HepG2 (cell line): Measurements from ENCODE around the gene WDR76. TPM values are rescaled to one million over a fixed set of nuclear protein-coding genes. Genes with fewer than 3 reads are reported as not detected.
A peak's percentile ranks its signal among the peaks of the same experiment; 100 is the strongest.

ENCODE experiments used
- ATAC-seq: fragments of 200-7000 bp; cut with Tn5 transposase; 3 replicates; pipeline ENCODE4 v1.9.1; 2020; ENCODE audit warnings: mild to moderate bottlenecking, moderate library complexity
- BruUV-seq: library from RNA; stranded (reverse); fragments of 400-500 nt; replicated peaks from 2 replicates; lab custom pipeline; 2021; lab: Mats Ljungman, UMichigan
- CTCF ChIA-PET: fragments of 300-600 bp; formaldehyde crosslinking; extraction: SDS; loops from one replicate; lab custom pipeline; 2021; ENCODE audit warnings: low total read pairs, inconsistent platforms, low intra/inter-chr PET ratio; lab: Yijun Ruan, JAX
- POLR2A ChIA-PET: fragments of 350-600 bp; sonication (Branson Sonifier 250); formaldehyde crosslinking; loops from one replicate; lab custom pipeline; 2020; ENCODE audit warnings: antibody characterized with exemption, inconsistent platforms; lab: Yijun Ruan, JAX
- DNase-seq: peaks from one replicate; pipeline ENCODE4 v3.0.0-alpha.2; 2015; ENCODE audit warnings: low spot score
- FAIRE-seq: peaks from 3 replicates; lab custom pipeline; 2011; peaks lifted over from hg19 to GRCh38; lab: Jason Lieb, UNC
- H2AFZ ChIP-seq: one replicate; pipeline ENCODE4 v1.6.1; 2011; ENCODE audit warnings: low read length, inconsistent platforms
- H3K27ac ChIP-seq: fragments of 300-600 bp; 3 replicates; pipeline ENCODE4 v1.8.0; 2011; ENCODE audit warnings: mixed run types, mild to moderate bottlenecking, mixed read lengths, low read length, inconsistent platforms; ENCODE audit not compliant: insufficient read depth; ENCODE audit errors: extremely low read length
- H3K27me3 ChIP-seq, 2 experiments: fragments of 200-600 bp in 1 of 2; 2 replicates in 1 of 2; 3 replicates in 1 of 2; pipeline versions ENCODE4 v1.6.0 to v1.8.0; 2011; ENCODE audit warnings: low read length in 2 of 2, mild to moderate bottlenecking in 2 of 2, moderate library complexity in 2 of 2, inconsistent platforms in 1 of 2; ENCODE audit not compliant: insufficient read depth in 2 of 2, control insufficient read depth in 1 of 2
- H3K36me3 ChIP-seq, 2 experiments: fragments of 200-600 bp in 1 of 2; replicated peaks in 1 of 2; 2 replicates in 1 of 2; 3 replicates in 1 of 2; pipeline versions ENCODE4 v1.5.1 to v1.8.0; 2011; ENCODE audit warnings: low read length in 2 of 2, inconsistent platforms in 1 of 2; ENCODE audit not compliant: insufficient read depth in 2 of 2, control insufficient read depth in 1 of 2
- H3K4me1 ChIP-seq: 2 replicates; pipeline ENCODE4 v1.5.1; 2012; ENCODE audit warnings: low read length, inconsistent platforms; ENCODE audit not compliant: insufficient read depth
- H3K4me2 ChIP-seq: 2 replicates; pipeline ENCODE4 v1.6.0; 2011; ENCODE audit warnings: low read depth, low read length, inconsistent platforms
- H3K4me3 ChIP-seq, 3 experiments: fragments of 200-600 bp in 1 of 3; sonication (generic), shearing (Covaris generic) in 1 of 3; replicated peaks in 1 of 3; 2 replicates each; pipeline ENCODE4 v1.5.1; 2011 to 2016; ENCODE audit warnings: low read length in 3 of 3, inconsistent platforms in 2 of 3, low read depth in 2 of 3, mild to moderate bottlenecking in 2 of 3, control low read depth in 1 of 3, mixed read lengths in 1 of 3; ENCODE audit not compliant: insufficient read depth in 1 of 3
- H3K79me2 ChIP-seq: one replicate; pipeline ENCODE4 v1.6.1; 2011; ENCODE audit warnings: low read length, inconsistent platforms; ENCODE audit not compliant: insufficient read depth
- H3K9ac ChIP-seq: 2 replicates; pipeline ENCODE4 v1.6.0; 2011; ENCODE audit warnings: mild to moderate bottlenecking, low read depth, low read length, inconsistent platforms; ENCODE audit not compliant: insufficient read depth
- H3K9me3 ChIP-seq: 2 replicates; pipeline ENCODE4 v1.5.1; 2012; ENCODE audit warnings: mild to moderate bottlenecking, low read length
- H4K20me1 ChIP-seq: 2 replicates; pipeline ENCODE4 v1.6.0; 2011; ENCODE audit warnings: inconsistent platforms, mild to moderate bottlenecking, low read length, moderate library complexity; ENCODE audit not compliant: insufficient read depth
- ELF1 ChIP-seq: sonication (generic); formaldehyde crosslinking; IDR thresholded peaks from 2 replicates; pipeline ENCODE4 v1.4.0; 2020; ENCODE audit warnings: missing genetic modification reagents
- ESRRA ChIP-seq: sonication (generic); formaldehyde crosslinking; IDR thresholded peaks from 2 replicates; pipeline ENCODE4 v1.5.1; 2020; ENCODE audit warnings: mild to moderate bottlenecking, low read depth, missing genetic modification reagents
- GABPA ChIP-seq, 2 experiments: IDR thresholded peaks; 2 replicates each; pipeline ENCODE4 v1.6.1; 2011 to 2016; ENCODE audit warnings: low read depth in 2 of 2, low read length in 1 of 2, missing biosample characterization in 1 of 2, missing genetic modification characterization in 1 of 2
- HOXA9 ChIP-seq: sonication (generic); formaldehyde crosslinking; IDR thresholded peaks from 2 replicates; pipeline ENCODE4 v1.8.1; 2022; ENCODE audit warnings: missing genetic modification reagents, mild to moderate bottlenecking, moderate library complexity, borderline replicate concordance
- KDM1A ChIP-seq: IDR thresholded peaks from 2 replicates; pipeline ENCODE4 v1.6.1; 2016; ENCODE audit warnings: missing compliant biosample characterization
- MBD4 ChIP-seq: IDR thresholded peaks from 2 replicates; pipeline ENCODE4 v1.6.1; 2012; ENCODE audit warnings: low read length, inconsistent platforms, borderline replicate concordance
- RBFOX2 ChIP-seq: fragments of 200-400 bp; formaldehyde crosslinking; IDR thresholded peaks from 2 replicates; pipeline ENCODE4 v1.6.1; 2017; ENCODE audit warnings: low read depth, mild to moderate bottlenecking, low read length
- SATB2 ChIP-seq: sonication (generic); formaldehyde crosslinking; IDR thresholded peaks from 2 replicates; pipeline ENCODE4 v1.5.0; 2020; ENCODE audit warnings: missing genetic modification reagents
- SP2 ChIP-seq: sonication (generic); formaldehyde crosslinking; IDR thresholded peaks from 2 replicates; pipeline ENCODE4 v1.5.1; 2020; ENCODE audit warnings: mild to moderate bottlenecking, missing genetic modification reagents
- STAG1 ChIP-seq: sonication (generic); formaldehyde crosslinking; IDR thresholded peaks from 2 replicates; pipeline ENCODE4 v1.4.0; 2020; ENCODE audit warnings: missing genetic modification reagents
- ZFP36 ChIP-seq: fragments of 150-350 bp; IDR thresholded peaks from 2 replicates; pipeline ENCODE4 v1.6.1; 2018; ENCODE audit warnings: borderline replicate concordance, low read length, low read depth; ENCODE audit not compliant: partially characterized antibody
- ZNF441 ChIP-seq: sonication (generic); formaldehyde crosslinking; IDR thresholded peaks from 2 replicates; pipeline ENCODE4 v1.7.0; 2021; ENCODE audit warnings: missing genetic modification reagents, borderline replicate concordance
- ZNF547 ChIP-seq: sonication (generic); formaldehyde crosslinking; IDR thresholded peaks from 2 replicates; pipeline ENCODE4 v1.5.1; 2020; ENCODE audit warnings: mild to moderate bottlenecking, missing genetic modification reagents
- ZNF572 ChIP-seq: sonication (generic); formaldehyde crosslinking; IDR thresholded peaks from 2 replicates; pipeline ENCODE4 v1.5.1; 2020; ENCODE audit warnings: mild to moderate bottlenecking, missing genetic modification reagents
- ZNF577 ChIP-seq: sonication (generic); formaldehyde crosslinking; IDR thresholded peaks from 2 replicates; pipeline ENCODE4 v1.4.0; 2020; ENCODE audit warnings: mild to moderate bottlenecking, low read depth, missing genetic modification reagents, borderline replicate concordance
- ZSCAN21 ChIP-seq: sonication (generic); formaldehyde crosslinking; IDR thresholded peaks from 2 replicates; pipeline ENCODE4 v1.8.0; 2022; ENCODE audit warnings: mild to moderate bottlenecking, missing genetic modification reagents, moderate library complexity, borderline replicate concordance
- WGBS: methylation state at CpG from one replicate; pipeline ENCODE4 v1.1.6; 2017; ENCODE audit warnings: low lambda C conversion rate; 5-methylcytosine and 5-hydroxymethylcytosine counted together
- in situ Hi-C: cut with HindIII; loops from 2 replicates; pipeline ENCODE4 v1.10.0; 2017; ENCODE audit warnings: low pct_unique_long_range_greater_than_20kb; ENCODE audit not compliant: extremely low pct_ligation_motif_present
- intact Hi-C: fragments of 100-400 bp; cut with micrococcal nuclease; formaldehyde crosslinking; loops from one replicate; pipeline ENCODE4 v1.10.0; 2022; ENCODE audit not compliant: unreplicated experiment
- polyA plus RNA-seq, 8 experiments: library from polyadenylated mRNA; depleted of rRNA in 3 of 8; stranded (reverse) in 7 of 8; unstranded in 1 of 8; fragments of >200 nt; fragmentation: Illumina TruSeq in 4 of 8; extraction: Trizol in 4 of 8; gene quantifications; 2 replicates each; pipeline versions ENCODE4 v1.2.1 to v1.2.3, GENCODE V29; 2011 to 2016; ENCODE audit warnings: low read depth in 4 of 8, missing spikeins in 1 of 8, mixed read lengths in 1 of 8; ENCODE audit not compliant: insufficient read depth in 1 of 8
- total RNA-seq, 5 experiments: library from RNA; depleted of rRNA; stranded (reverse); fragments of >200 nt; fragmentation: Illumina TruSeq; extraction: Trizol; gene quantifications; 2 replicates each; pipeline ENCODE4 v1.2.3, GENCODE V29; 2016; ENCODE audit warnings: low read depth in 1 of 5
- TF ChIP-seq, protein P1 (sequence below): sonication (generic); formaldehyde crosslinking; IDR thresholded peaks from 2 replicates; pipeline ENCODE4 v1.5.0; 2020; ENCODE audit warnings: mild to moderate bottlenecking, missing genetic modification reagents, moderate library complexity
- TF ChIP-seq, protein P2 (sequence below): sonication (generic); formaldehyde crosslinking; IDR thresholded peaks from 2 replicates; pipeline ENCODE4 v1.4.0; 2020; ENCODE audit warnings: mild to moderate bottlenecking, low read depth, missing genetic modification reagents
- TF ChIP-seq, protein P3 (sequence below): sonication (generic); formaldehyde crosslinking; IDR thresholded peaks from 2 replicates; pipeline ENCODE4 v1.4.0; 2020; ENCODE audit warnings: missing genetic modification reagents, borderline replicate concordance

WDR76 gene
- total and polyA plus RNA-seq, 2 of the 13 experiments (the other 11 are each of a cell fraction or from before 2014, with no cell fraction given), result 1.1 to 9.7 TPM

DNA sequence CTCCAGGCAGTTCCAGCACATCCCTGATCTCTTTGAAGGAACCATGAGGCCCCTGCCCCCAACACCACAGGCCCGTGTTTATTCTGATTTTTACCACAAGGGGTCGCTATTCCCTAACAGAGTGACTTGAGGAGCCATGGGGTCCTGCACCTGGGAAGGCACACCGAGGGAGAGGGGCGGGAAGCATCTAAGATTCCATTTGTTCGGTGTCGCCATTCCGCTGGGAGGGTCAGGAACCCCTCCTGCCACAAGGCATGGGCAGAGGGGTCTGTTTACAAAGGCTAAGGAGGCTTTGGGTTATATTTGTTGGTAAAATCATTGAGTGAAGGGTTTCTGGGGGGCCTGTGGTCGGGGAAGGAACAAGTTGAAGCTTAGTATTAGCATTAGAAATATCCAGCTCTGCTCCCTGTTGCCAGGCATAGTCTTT lies 77.1 kb downstream of the WDR76 start:
- Histone ChIP-seq H3K4me2 (peak overlapping the region; percentile 21; the same call in 1 of the 2 replicates), H2AFZ (no peak overlapping the region), H3K27ac (no peak overlapping the region), H3K4me1 (peaks cover 23% of the 10 kb centered on the region), H3K27me3 (no peaks in the 10 kb centered on the region), H3K9ac (no peak overlapping the region), H3K36me3 (no peaks in the 10 kb centered on the region), H4K20me1 (no peaks in the 10 kb centered on the region), H3K79me2 (no peaks in the 10 kb centered on the region), H3K9me3 (no peaks in the 10 kb centered on the region), H3K4me3 (no peak overlapping the region)
- CTCF ChIA-PET, result interaction anchor here (0.5 to 2.0 kb wide), 4 partner anchors 163 to 597 kb away, joined by 3 to 27 read pairs (median 4); no protein-coding TSS in a partner anchor
- no TSS peak for BruUV-seq
- POLR2A ChIA-PET, result no interaction called here
- ATAC-seq (peak; percentile 91), FAIRE-seq (no peak), DNase-seq (peak; percentile 66)
- in situ Hi-C loops, result loop anchor here (5.0 to 10.0 kb wide), 2 partner anchors 163 to 311 kb away; no protein-coding TSS in a partner anchor
- intact Hi-C loops, result loop anchor here (1.0 to 5.0 kb wide), 3 partner anchors 162 to 598 kb away; no protein-coding TSS in a partner anchor
- WGBS, result 19% methylated on average over 5 of the region's 8 CpGs
- peak; percentile 88 for TF ChIP-seq STAG1 (CRISPR knock-in tag)
- no peak for TF ChIP-seq ZNF572 (CRISPR knock-in tag)
- TF ChIP-seq ZNF577 (CRISPR knock-in tag), result no peak
- no peak for TF ChIP-seq ZNF547 (CRISPR knock-in tag)
- no peak for TF ChIP-seq GABPA (IDR thresholded peaks at IDR 0.05; ENCODE audit: low read depth, low read length)
- no peak for TF ChIP-seq GABPA (CRISPR knock-in tag; IDR thresholded peaks at IDR 0.05; ENCODE audit: low read depth)
- TF ChIP-seq SATB2 (CRISPR knock-in tag), result no peak
- TF ChIP-seq RBFOX2, result no peak
- TF ChIP-seq, protein P1, sequence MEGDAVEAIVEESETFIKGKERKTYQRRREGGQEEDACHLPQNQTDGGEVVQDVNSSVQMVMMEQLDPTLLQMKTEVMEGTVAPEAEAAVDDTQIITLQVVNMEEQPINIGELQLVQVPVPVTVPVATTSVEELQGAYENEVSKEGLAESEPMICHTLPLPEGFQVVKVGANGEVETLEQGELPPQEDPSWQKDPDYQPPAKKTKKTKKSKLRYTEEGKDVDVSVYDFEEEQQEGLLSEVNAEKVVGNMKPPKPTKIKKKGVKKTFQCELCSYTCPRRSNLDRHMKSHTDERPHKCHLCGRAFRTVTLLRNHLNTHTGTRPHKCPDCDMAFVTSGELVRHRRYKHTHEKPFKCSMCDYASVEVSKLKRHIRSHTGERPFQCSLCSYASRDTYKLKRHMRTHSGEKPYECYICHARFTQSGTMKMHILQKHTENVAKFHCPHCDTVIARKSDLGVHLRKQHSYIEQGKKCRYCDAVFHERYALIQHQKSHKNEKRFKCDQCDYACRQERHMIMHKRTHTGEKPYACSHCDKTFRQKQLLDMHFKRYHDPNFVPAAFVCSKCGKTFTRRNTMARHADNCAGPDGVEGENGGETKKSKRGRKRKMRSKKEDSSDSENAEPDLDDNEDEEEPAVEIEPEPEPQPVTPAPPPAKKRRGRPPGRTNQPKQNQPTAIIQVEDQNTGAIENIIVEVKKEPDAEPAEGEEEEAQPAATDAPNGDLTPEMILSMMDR (CRISPR knock-in tag), result peak; percentile 91
- no peak for TF ChIP-seq HOXA9
- TF ChIP-seq ZFP36, result no peak
- no peak for TF ChIP-seq ESRRA
- TF ChIP-seq ELF1, result 0 out of 2 replicates have a peak, but pooled peaks have one; percentile 20
- no peak for TF ChIP-seq ZSCAN21 (CRISPR knock-in tag)
- TF ChIP-seq SP2, result no peak
- TF ChIP-seq, protein P2, sequence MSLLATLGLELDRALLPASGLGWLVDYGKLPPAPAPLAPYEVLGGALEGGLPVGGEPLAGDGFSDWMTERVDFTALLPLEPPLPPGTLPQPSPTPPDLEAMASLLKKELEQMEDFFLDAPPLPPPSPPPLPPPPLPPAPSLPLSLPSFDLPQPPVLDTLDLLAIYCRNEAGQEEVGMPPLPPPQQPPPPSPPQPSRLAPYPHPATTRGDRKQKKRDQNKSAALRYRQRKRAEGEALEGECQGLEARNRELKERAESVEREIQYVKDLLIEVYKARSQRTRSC (CRISPR knock-in tag), result no peak
- TF ChIP-seq MBD4, result no peak
- TF ChIP-seq, protein P3, sequence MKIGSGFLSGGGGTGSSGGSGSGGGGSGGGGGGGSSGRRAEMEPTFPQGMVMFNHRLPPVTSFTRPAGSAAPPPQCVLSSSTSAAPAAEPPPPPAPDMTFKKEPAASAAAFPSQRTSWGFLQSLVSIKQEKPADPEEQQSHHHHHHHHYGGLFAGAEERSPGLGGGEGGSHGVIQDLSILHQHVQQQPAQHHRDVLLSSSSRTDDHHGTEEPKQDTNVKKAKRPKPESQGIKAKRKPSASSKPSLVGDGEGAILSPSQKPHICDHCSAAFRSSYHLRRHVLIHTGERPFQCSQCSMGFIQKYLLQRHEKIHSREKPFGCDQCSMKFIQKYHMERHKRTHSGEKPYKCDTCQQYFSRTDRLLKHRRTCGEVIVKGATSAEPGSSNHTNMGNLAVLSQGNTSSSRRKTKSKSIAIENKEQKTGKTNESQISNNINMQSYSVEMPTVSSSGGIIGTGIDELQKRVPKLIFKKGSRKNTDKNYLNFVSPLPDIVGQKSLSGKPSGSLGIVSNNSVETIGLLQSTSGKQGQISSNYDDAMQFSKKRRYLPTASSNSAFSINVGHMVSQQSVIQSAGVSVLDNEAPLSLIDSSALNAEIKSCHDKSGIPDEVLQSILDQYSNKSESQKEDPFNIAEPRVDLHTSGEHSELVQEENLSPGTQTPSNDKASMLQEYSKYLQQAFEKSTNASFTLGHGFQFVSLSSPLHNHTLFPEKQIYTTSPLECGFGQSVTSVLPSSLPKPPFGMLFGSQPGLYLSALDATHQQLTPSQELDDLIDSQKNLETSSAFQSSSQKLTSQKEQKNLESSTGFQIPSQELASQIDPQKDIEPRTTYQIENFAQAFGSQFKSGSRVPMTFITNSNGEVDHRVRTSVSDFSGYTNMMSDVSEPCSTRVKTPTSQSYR (CRISPR knock-in tag), result peak; percentile 78
- no peak for TF ChIP-seq ZNF441 (CRISPR knock-in tag)
- no peak for TF ChIP-seq KDM1A (CRISPR knock-in tag)
